Posterior cingulate gyrus (tissue), 11 donors: Measurements from ENCODE around the gene CREB3L2.
"Not testable (repeated sequence)": the region's sequence is repeated elsewhere in the genome, so short reads cannot be mapped to it uniquely, and the experiment has no call there.

Experiments
- DNase-seq, 10 donors: peaks; one replicate each; pipeline versions ENCODE4 v3.0.0 to v3.0.0-alpha.2; 2020 to 2021; ENCODE audit warnings: mixed read lengths in 3 of 10
- intact Hi-C: fragments of 100-400 bp; cut with DNase I; formaldehyde crosslinking; loops from one replicate; pipeline ENCODE4 v1.15.1; 2023

Gene CREB3L2

GRCh38 chr7:137990251-137990941 lies 11.5 kb downstream of the CREB3L2 start:
- no peak for DNase-seq
- intact Hi-C loops = no loop called here

- intact Hi-C loops = no loop called here
- DNase-seq = no peak
Measured at GRCh38 chr7:137989590-137989989, 12.3 kb downstream of the CREB3L2 start.

GRCh38 chr7:137989094-137989493 lies 12.8 kb downstream of the CREB3L2 start:
- intact Hi-C loops = no loop called here
- DNase-seq = no peak

- intact Hi-C loops = no loop called here
- no peak for DNase-seq
Measured at GRCh38 chr7:137987968-137988367, 13.9 kb downstream of the CREB3L2 start.

- intact Hi-C loops = no loop called here
- no peak for DNase-seq
Measured at GRCh38 chr7:137987563-137987962, 14.3 kb downstream of the CREB3L2 start.

GRCh38 chr7:137987018-137987349 lies 14.9 kb downstream of the CREB3L2 start:
- intact Hi-C loops = no loop called here
- DNase-seq = no peak

GRCh38 chr7:137986252-137987017 lies 15.5 kb downstream of the CREB3L2 start:
- intact Hi-C loops = no loop called here
- no peak for DNase-seq

GRCh38 chr7:137985897-137986251 lies 16.0 kb downstream of the CREB3L2 start:
- DNase-seq = no peak
- intact Hi-C loops = no loop called here

GRCh38 chr7:137985253-137985896 lies 16.5 kb downstream of the CREB3L2 start:
- DNase-seq = no peak
- intact Hi-C loops = no loop called here

- DNase-seq = no peak
- intact Hi-C loops = no loop called here
Measured at GRCh38 chr7:137984181-137985041, 17.5 kb downstream of the CREB3L2 start.

GRCh38 chr7:137983323-137984008 lies 18.4 kb downstream of the CREB3L2 start:
- intact Hi-C loops = no loop called here
- DNase-seq = peak in 4 of 10 donors; percentile 46 to 84 (median 66)

- DNase-seq, intact Hi-C loops: not testable (repeated sequence)
Measured at GRCh38 chr7:137982394-137982793, 19.5 kb downstream of the CREB3L2 start.

- intact Hi-C loops = no loop called here
- DNase-seq = no peak
Measured at GRCh38 chr7:137981668-137982067, 20.2 kb downstream of the CREB3L2 start.

GRCh38 chr7:137981175-137981574 lies 20.7 kb downstream of the CREB3L2 start:
- DNase-seq = no peak
- intact Hi-C loops = no loop called here

- intact Hi-C loops = no loop called here
- DNase-seq = no peak
Measured at GRCh38 chr7:137980308-137980707, 21.6 kb downstream of the CREB3L2 start.

- intact Hi-C loops = no loop called here
- DNase-seq = no peak
Measured at GRCh38 chr7:137978464-137979237, 23.2 kb downstream of the CREB3L2 start.

- intact Hi-C loops = no loop called here
Measured at GRCh38 chr7:137977173-137977572, 24.7 kb downstream of the CREB3L2 start.

GRCh38 chr7:137976696-137977095 lies 25.2 kb downstream of the CREB3L2 start:
- intact Hi-C loops = no loop called here

More at GRCh38 chr7:137977173-137977572, 24.7 kb downstream of the CREB3L2 start:
- DNase-seq = no peak

GRCh38 chr7:137976232-137976631 lies 25.7 kb downstream of the CREB3L2 start:
- DNase-seq = no peak
- intact Hi-C loops = no loop called here

More at GRCh38 chr7:137976696-137977095, 25.2 kb downstream of the CREB3L2 start:
- DNase-seq = no peak
